Neutrophil (primary cell): Measurements from ENCODE around the gene SERPINB5.

Experiments
- H3K27ac ChIP-seq: fragments of 200-600 bp; sonication (generic); 2 replicates; pipeline ENCODE4 v1.5.1; 2016; ENCODE audit warnings: mild to moderate bottlenecking, moderate library complexity
- H3K27me3 ChIP-seq: fragments of 200-600 bp; sonication (generic); 2 replicates; pipeline ENCODE4 v1.6.0; 2016; ENCODE audit warnings: mild to moderate bottlenecking
- H3K36me3 ChIP-seq: fragments of 200-600 bp; sonication (generic); 2 replicates; pipeline ENCODE4 v1.5.1; 2017
- H3K4me1 ChIP-seq, 2 experiments: fragments of 200-600 bp in 1 of 2; sonication (generic) in 1 of 2; 1 replicate in 1 of 2; 2 replicates in 1 of 2; pipeline versions ENCODE4 v1.5.1 to v1.6.1; 2013 to 2016; ENCODE audit warnings: low read depth in 1 of 2, low read length in 1 of 2, mild to moderate bottlenecking in 1 of 2, moderate library complexity in 1 of 2; ENCODE audit not compliant: control insufficient read depth in 1 of 2, insufficient read depth in 1 of 2
- H3K4me3 ChIP-seq, 2 experiments: fragments of 200-600 bp in 1 of 2; sonication (generic) in 1 of 2; 1 replicate in 1 of 2; 2 replicates in 1 of 2; pipeline ENCODE4 v1.5.1; 2013 to 2016; ENCODE audit warnings: low read depth in 1 of 2, low read length in 1 of 2, mild to moderate bottlenecking in 1 of 2, moderate library complexity in 1 of 2
- H3K9me3 ChIP-seq: fragments of 200-600 bp; sonication (generic); 2 replicates; pipeline ENCODE4 v1.5.1; 2016
- CTCF ChIP-seq: fragments of 200-600 bp; sonication (generic); IDR thresholded peaks from 2 replicates; pipeline ENCODE4 v1.5.1; 2016; ENCODE audit warnings: antibody characterized with exemption

The SERPINB5 gene

GRCh38 chr18:63439334-63439733 is 37.4 kb upstream of the SERPINB5 start:
- Histone ChIP-seq H3K36me3 (no peaks in the 10 kb centered on the region), H3K4me1 (peaks cover 20 to 27% of the 10 kb centered on the region in 2 experiments), H3K27ac (no peak overlapping the region), H3K4me3 (no peak overlapping the region), H3K27me3 (no peaks in the 10 kb centered on the region), H3K9me3 (no peaks in the 10 kb centered on the region)
- TF ChIP-seq CTCF: peak; percentile 84

- Histone ChIP-seq H3K27me3 (no peaks in the 10 kb centered on the region), H3K36me3 (no peaks in the 10 kb centered on the region), H3K27ac (no peak overlapping the region), H3K9me3 (no peaks in the 10 kb centered on the region), H3K4me3 (no peak overlapping the region), H3K4me1 (peaks cover 29 to 36% of the 10 kb centered on the region in 2 experiments)
- no peak for TF ChIP-seq CTCF
Measured at GRCh38 chr18:63440219-63440618, 36.5 kb upstream of the SERPINB5 start.

- Histone ChIP-seq H3K27me3 (no peaks in the 10 kb centered on the region), H3K9me3 (no peaks in the 10 kb centered on the region), H3K4me3 (no peak overlapping the region), H3K4me1 (peaks cover 31 to 38% of the 10 kb centered on the region in 2 experiments), H3K27ac (no peak overlapping the region), H3K36me3 (no peaks in the 10 kb centered on the region)
- no peak for TF ChIP-seq CTCF
Measured at GRCh38 chr18:63440881-63441280, 35.9 kb upstream of the SERPINB5 start.

- H3K27me3 ChIP-seq: no peaks in the 10 kb centered on the region
- H3K4me1 ChIP-seq: peaks cover 23 to 27% of the 10 kb centered on the region in 2 experiments
- H3K9me3 ChIP-seq: no peaks in the 10 kb centered on the region
- H3K4me3 ChIP-seq: no peak overlapping the region
- no peak for TF ChIP-seq CTCF
- no peaks in the 10 kb centered on the region for H3K36me3 ChIP-seq
- H3K27ac ChIP-seq: peak overlapping the region; percentile 80
Measured at GRCh38 chr18:63443829-63444228, 32.9 kb upstream of the SERPINB5 start.

GRCh38 chr18:63444580-63444979 is 32.2 kb upstream of the SERPINB5 start:
- H3K4me3 ChIP-seq: no peak overlapping the region
- H3K27ac ChIP-seq: peak overlapping the region; percentile 80
- H3K4me1 ChIP-seq: peaks cover 19 to 24% of the 10 kb centered on the region in 2 experiments
- no peaks in the 10 kb centered on the region for H3K9me3 ChIP-seq
- TF ChIP-seq CTCF: no peak
- no peaks in the 10 kb centered on the region for H3K36me3 ChIP-seq
- H3K27me3 ChIP-seq: no peaks in the 10 kb centered on the region

- H3K4me3 ChIP-seq: no peak overlapping the region
- no peaks in the 10 kb centered on the region for H3K27me3 ChIP-seq
- H3K4me1 ChIP-seq: peaks cover 19 to 22% of the 10 kb centered on the region in 2 experiments
- H3K36me3 ChIP-seq: no peaks in the 10 kb centered on the region
- peak overlapping the region; percentile 80 for H3K27ac ChIP-seq
- no peak for TF ChIP-seq CTCF
- H3K9me3 ChIP-seq: no peaks in the 10 kb centered on the region
Measured at GRCh38 chr18:63445037-63445436, 31.7 kb upstream of the SERPINB5 start.
